Neural progenitor cell (in vitro differentiated cells): ENCODE measurements around the gene MACC1.

ENCODE experiments used
- CTCF ChIP-seq: fragments of 200-600 bp; sonication (generic); IDR thresholded peaks from 2 replicates; pipeline ENCODE4 v1.5.1; 2017; ENCODE audit warnings: antibody characterized with exemption, mild to moderate bottlenecking
- EZH2 ChIP-seq: fragments of 200-600 bp; sonication (generic); IDR thresholded peaks from 2 replicates; pipeline ENCODE4 v1.6.1; 2017; ENCODE audit warnings: antibody characterized with exemption, mild to moderate bottlenecking, moderate library complexity
- EZH2phosphoT487 ChIP-seq: fragments of 200-600 bp; sonication (generic); IDR thresholded peaks from 2 replicates; pipeline ENCODE4 v1.6.1; 2017; ENCODE audit warnings: antibody characterized with exemption

- TF ChIP-seq CTCF: no peak
- TF ChIP-seq EZH2: no peak
- TF ChIP-seq EZH2phosphoT487: no peak
These were observed 1.9 kb upstream of the MACC1 start for GRCh38 chr7:20219062-20219445.
